ENCODE data around the gene CNTLN. TPM values are rescaled to one million over a fixed set of nuclear protein-coding genes. Genes with fewer than 3 reads are reported as not detected.

CNTLN gene
- total RNA-seq, 1 experiment from 2014 or later = 7.8 TPM

DNA sequence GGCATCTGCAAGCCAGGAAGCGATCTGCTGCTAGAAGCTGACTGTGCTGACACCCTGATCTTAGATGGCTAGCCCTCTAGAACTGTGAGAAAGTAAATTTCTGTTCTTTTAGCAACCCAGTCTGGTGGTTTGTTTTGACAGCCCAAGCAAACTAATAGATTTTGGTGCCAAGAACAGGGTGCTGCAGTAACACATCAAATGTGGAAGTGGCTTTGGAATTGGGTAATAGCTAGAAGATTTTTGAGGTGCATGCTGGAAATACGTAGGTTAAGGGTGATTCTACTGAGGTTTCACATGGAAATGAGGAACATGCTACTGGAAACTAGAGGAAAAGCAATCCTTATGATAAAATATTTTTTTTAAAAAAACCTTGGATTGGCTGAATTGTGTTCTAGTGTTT is 290.5 kb downstream of the CNTLN start:
- no TSS peak for BruUV-seq (replicated peaks)

DNA sequence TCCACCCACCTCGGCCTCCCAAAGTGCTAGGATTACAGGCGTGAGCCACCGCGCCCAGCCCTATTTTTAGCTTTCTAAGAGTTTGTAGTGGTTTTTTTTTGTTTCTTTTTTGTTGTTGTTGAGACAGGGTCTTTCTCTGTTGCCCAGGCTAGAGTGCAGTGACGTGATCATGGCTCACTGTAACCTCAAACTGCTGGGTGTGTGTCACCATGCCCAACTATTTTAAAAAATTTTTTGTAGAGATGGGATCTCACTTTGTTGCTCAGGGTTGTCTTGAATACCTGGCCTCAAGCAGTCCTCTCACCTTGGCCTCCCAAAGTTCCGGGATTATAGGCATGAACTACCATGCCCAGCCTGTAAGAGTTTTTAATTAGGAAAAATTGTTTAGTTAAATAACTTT is 298.7 kb downstream of the CNTLN start:
- Histone ChIP-seq H3K9me3 (no peaks in the 10 kb centered on the region), H3K27me3 (replicated peaks; ENCODE audit: control insufficient read depth, insufficient read depth, low read length) (no peaks in the 10 kb centered on the region), H3K4me3 (ENCODE audit: low read depth, low read length) (no peak overlapping the region), H3K4me1 (no peaks in the 10 kb centered on the region), H3K36me3 (ENCODE audit: control insufficient read depth, insufficient read depth, low read length) (no peaks in the 10 kb centered on the region)
- TF ChIP-seq, protein P1, sequence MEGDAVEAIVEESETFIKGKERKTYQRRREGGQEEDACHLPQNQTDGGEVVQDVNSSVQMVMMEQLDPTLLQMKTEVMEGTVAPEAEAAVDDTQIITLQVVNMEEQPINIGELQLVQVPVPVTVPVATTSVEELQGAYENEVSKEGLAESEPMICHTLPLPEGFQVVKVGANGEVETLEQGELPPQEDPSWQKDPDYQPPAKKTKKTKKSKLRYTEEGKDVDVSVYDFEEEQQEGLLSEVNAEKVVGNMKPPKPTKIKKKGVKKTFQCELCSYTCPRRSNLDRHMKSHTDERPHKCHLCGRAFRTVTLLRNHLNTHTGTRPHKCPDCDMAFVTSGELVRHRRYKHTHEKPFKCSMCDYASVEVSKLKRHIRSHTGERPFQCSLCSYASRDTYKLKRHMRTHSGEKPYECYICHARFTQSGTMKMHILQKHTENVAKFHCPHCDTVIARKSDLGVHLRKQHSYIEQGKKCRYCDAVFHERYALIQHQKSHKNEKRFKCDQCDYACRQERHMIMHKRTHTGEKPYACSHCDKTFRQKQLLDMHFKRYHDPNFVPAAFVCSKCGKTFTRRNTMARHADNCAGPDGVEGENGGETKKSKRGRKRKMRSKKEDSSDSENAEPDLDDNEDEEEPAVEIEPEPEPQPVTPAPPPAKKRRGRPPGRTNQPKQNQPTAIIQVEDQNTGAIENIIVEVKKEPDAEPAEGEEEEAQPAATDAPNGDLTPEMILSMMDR (IDR thresholded peaks at IDR 0.05; ENCODE audit: insufficient read depth in 1 of 2, low read depth in 1 of 2, low read length in 1 of 2, severe bottlenecking in 1 of 2, unreplicated experiment in 1 of 2) = no peak
- CTCF ChIA-PET = no interaction called here
- no peaks in the 10 kb centered on the region for H3K36me3 Mint-ChIP-seq (ENCODE audit: insufficient read depth, unreplicated experiment)
- no peak overlapping the region for H3K27ac Mint-ChIP-seq (ENCODE audit: unreplicated experiment)
- no peaks in the 10 kb centered on the region for H3K9me3 Mint-ChIP-seq (ENCODE audit: unreplicated experiment)
- intact Hi-C loops (cut with micrococcal nuclease; ENCODE audit: unreplicated experiment) = no loop called here
- no peaks in the 10 kb centered on the region for H3K4me1 Mint-ChIP-seq (ENCODE audit: low read depth, unreplicated experiment)
- no TSS peak for BruUV-seq (replicated peaks)
- POLR2A ChIA-PET = no interaction called here
- H3K27me3 Mint-ChIP-seq (ENCODE audit: insufficient read depth, unreplicated experiment) = no peaks in the 10 kb centered on the region
- no peak for DNase-seq
- no peak overlapping the region for H3K4me3 Mint-ChIP-seq (ENCODE audit: unreplicated experiment)

More for the DNA sequence above, 290.5 kb downstream of the CNTLN start:
- ChIA-PET POLR2A (no interaction called here), CTCF (no interaction called here)
- DNase-seq = no peak
- no peaks in the 10 kb centered on the region for H3K27me3 ChIP-seq (replicated peaks; ENCODE audit: control insufficient read depth, insufficient read depth, low read length)
- no peaks in the 10 kb centered on the region for H3K9me3 ChIP-seq
- no peaks in the 10 kb centered on the region for H3K36me3 Mint-ChIP-seq (ENCODE audit: insufficient read depth, unreplicated experiment)
- intact Hi-C loops (cut with micrococcal nuclease; ENCODE audit: unreplicated experiment) = no loop called here
- H3K4me1 Mint-ChIP-seq (ENCODE audit: low read depth, unreplicated experiment) = no peaks in the 10 kb centered on the region
- no peak overlapping the region for H3K4me3 Mint-ChIP-seq (ENCODE audit: unreplicated experiment)
- no peaks in the 10 kb centered on the region for H3K27me3 Mint-ChIP-seq (ENCODE audit: insufficient read depth, unreplicated experiment)
- H3K4me3 ChIP-seq (ENCODE audit: low read depth, low read length) = no peak overlapping the region
- H3K27ac Mint-ChIP-seq (ENCODE audit: unreplicated experiment) = no peak overlapping the region
- no peaks in the 10 kb centered on the region for H3K9me3 Mint-ChIP-seq (ENCODE audit: unreplicated experiment)
- H3K36me3 ChIP-seq (ENCODE audit: control insufficient read depth, insufficient read depth, low read length) = no peaks in the 10 kb centered on the region
- H3K4me1 ChIP-seq = no peaks in the 10 kb centered on the region
- TF ChIP-seq, protein P1 (IDR thresholded peaks at IDR 0.05; ENCODE audit: insufficient read depth in 1 of 2, low read depth in 1 of 2, low read length in 1 of 2, severe bottlenecking in 1 of 2, unreplicated experiment in 1 of 2) = no peak

DNA sequence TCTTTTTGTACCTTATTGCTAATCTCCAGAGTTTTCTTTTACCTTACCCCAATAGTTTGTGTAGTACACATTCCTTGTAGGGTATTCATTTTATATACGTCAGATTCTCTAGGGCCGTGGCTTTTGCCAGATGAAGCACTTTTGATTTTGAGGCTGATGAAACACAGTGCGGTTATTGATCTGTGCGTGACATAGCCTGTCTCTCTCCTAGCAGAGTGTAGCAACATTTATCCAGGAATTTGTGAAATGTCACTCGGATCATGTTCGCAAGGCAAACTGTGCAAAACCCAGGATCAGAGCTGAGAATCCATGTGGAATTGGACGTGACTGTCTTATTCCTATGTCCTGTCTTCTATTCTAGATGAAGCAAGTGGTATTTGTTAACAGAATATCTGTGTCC is 302.0 kb downstream of the CNTLN start:
- H3K4me3 Mint-ChIP-seq (ENCODE audit: unreplicated experiment) = no peak overlapping the region
- Histone ChIP-seq H3K27me3 (replicated peaks; ENCODE audit: control insufficient read depth, insufficient read depth, low read length) (no peaks in the 10 kb centered on the region), H3K36me3 (ENCODE audit: control insufficient read depth, insufficient read depth, low read length) (no peaks in the 10 kb centered on the region), H3K4me1 (no peaks in the 10 kb centered on the region), H3K4me3 (ENCODE audit: low read depth, low read length) (no peak overlapping the region), H3K9me3 (no peaks in the 10 kb centered on the region)
- TF ChIP-seq, protein P1 (IDR thresholded peaks at IDR 0.05; ENCODE audit: insufficient read depth in 1 of 2, low read depth in 1 of 2, low read length in 1 of 2, severe bottlenecking in 1 of 2, unreplicated experiment in 1 of 2) = no peak
- H3K27ac Mint-ChIP-seq (ENCODE audit: unreplicated experiment) = no peak overlapping the region
- intact Hi-C loops (cut with micrococcal nuclease; ENCODE audit: unreplicated experiment) = no loop called here
- no peak for DNase-seq
- CTCF ChIA-PET = no interaction called here
- H3K27me3 Mint-ChIP-seq (ENCODE audit: insufficient read depth, unreplicated experiment) = no peaks in the 10 kb centered on the region
- POLR2A ChIA-PET = no interaction called here
- H3K36me3 Mint-ChIP-seq (ENCODE audit: insufficient read depth, unreplicated experiment) = no peaks in the 10 kb centered on the region
- H3K9me3 Mint-ChIP-seq (ENCODE audit: unreplicated experiment) = no peaks in the 10 kb centered on the region
- BruUV-seq (replicated peaks) = no TSS peak
- H3K4me1 Mint-ChIP-seq (ENCODE audit: low read depth, unreplicated experiment) = no peaks in the 10 kb centered on the region
